ENCODE results near the gene DIAPH3.

DNA sequence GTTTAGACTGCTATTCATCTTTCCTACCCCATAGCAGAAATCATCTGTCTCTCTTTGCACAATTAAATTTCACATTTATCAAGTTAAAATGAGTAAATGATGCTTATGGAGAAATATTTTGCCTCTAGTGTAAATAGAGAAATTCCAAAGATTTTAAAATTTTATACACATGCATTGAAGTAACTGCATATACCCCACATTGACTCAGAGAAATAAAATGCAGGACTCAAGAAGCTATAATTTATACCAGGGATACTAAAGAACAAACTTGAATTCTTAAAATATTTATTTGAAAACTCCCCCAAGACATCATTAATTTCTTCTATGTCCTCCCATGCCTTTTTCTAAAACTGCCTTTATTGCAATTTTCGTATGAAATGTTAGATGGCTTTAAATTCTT, 165.8 kb downstream of the DIAPH3 start:
- no peak for TF ChIP-seq EZH2 (IDR thresholded peaks at IDR 0.05; ENCODE audit: low read depth, low read length, severe bottlenecking)
- no peak for TF ChIP-seq EP300 (IDR thresholded peaks at IDR 0.05; ENCODE audit: borderline replicate concordance in 1 of 2, low read depth in 2 of 2, low read length in 2 of 2)
- TF ChIP-seq POLR2AphosphoS5 (IDR thresholded peaks at IDR 0.05; ENCODE audit: low read depth, low read length): no peak
- TF ChIP-seq, protein P1, sequence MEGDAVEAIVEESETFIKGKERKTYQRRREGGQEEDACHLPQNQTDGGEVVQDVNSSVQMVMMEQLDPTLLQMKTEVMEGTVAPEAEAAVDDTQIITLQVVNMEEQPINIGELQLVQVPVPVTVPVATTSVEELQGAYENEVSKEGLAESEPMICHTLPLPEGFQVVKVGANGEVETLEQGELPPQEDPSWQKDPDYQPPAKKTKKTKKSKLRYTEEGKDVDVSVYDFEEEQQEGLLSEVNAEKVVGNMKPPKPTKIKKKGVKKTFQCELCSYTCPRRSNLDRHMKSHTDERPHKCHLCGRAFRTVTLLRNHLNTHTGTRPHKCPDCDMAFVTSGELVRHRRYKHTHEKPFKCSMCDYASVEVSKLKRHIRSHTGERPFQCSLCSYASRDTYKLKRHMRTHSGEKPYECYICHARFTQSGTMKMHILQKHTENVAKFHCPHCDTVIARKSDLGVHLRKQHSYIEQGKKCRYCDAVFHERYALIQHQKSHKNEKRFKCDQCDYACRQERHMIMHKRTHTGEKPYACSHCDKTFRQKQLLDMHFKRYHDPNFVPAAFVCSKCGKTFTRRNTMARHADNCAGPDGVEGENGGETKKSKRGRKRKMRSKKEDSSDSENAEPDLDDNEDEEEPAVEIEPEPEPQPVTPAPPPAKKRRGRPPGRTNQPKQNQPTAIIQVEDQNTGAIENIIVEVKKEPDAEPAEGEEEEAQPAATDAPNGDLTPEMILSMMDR (IDR thresholded peaks at IDR 0.05; ENCODE audit: control extremely low read depth in 1 of 3, insufficient read depth in 1 of 3, low read depth in 1 of 3, low read length in 3 of 3): no peak
- TF ChIP-seq TBP (IDR thresholded peaks at IDR 0.05; ENCODE audit: low read depth, low read length): no peak
- TF ChIP-seq CEBPB (IDR thresholded peaks at IDR 0.05; ENCODE audit: low read depth, low read length): no peak

Measured in H1 (cell line).